ENCODE measurements around the gene OR4C3.
"Not testable (repeated sequence)": the region's sequence is repeated elsewhere in the genome, so short reads cannot be mapped to it uniquely, and the experiment has no call there.

The OR4C3 gene

GRCh38 chr11:48324620-48325019 lies at the start of gene OR4C3:
OR4C3 (plus strand) TSS chr11:48324920; CDS start chr11:48325022, 102 bp downstream.
- H3K4me3 ChIP-seq (ENCODE audit: low read depth, low read length); H3K36me3 ChIP-seq (ENCODE audit: control insufficient read depth in 2 of 2, insufficient read depth in 1 of 2, low read length in 2 of 2); CTCF ChIA-PET; H3K9me3 ChIP-seq (ENCODE audit: control insufficient read depth, insufficient read depth, low read depth, low read length); H3K4me1 ChIP-seq (ENCODE audit: control insufficient read depth, insufficient read depth, low read length); H3K27ac ChIP-seq (ENCODE audit: extremely low read depth, low read depth, low read length); POLR2A ChIA-PET: not testable (repeated sequence)

- H3K4me1 ChIP-seq (ENCODE audit: control insufficient read depth, insufficient read depth, low read length) = no peaks in the 10 kb centered on the region
- ChIA-PET CTCF (interaction anchor here (0.6 kb wide), 3 partner anchors 91 to 1717 kb away, joined by 3 to 4 read pairs (median 3); no protein-coding TSS in a partner anchor), POLR2A (no interaction called here)
- no peak within 1 kb of the TSS for H3K4me3 ChIP-seq (ENCODE audit: low read depth, low read length)
- H3K36me3 ChIP-seq (ENCODE audit: control insufficient read depth in 2 of 2, insufficient read depth in 1 of 2, low read length in 2 of 2) = no peaks in the 10 kb centered on the region
- no peaks in the 10 kb centered on the region for H3K9me3 ChIP-seq (ENCODE audit: control insufficient read depth, insufficient read depth, low read depth, low read length)
- no peak within 1 kb of the TSS for H3K27ac ChIP-seq (ENCODE audit: extremely low read depth, low read depth, low read length)
- no peak for TF ChIP-seq ZNF426 (tag by site-specific recombination; IDR thresholded peaks at IDR 0.05)
- TF ChIP-seq ZNF561 (tag by site-specific recombination; IDR thresholded peaks at IDR 0.05; ENCODE audit: borderline replicate concordance) = no peak
- no peak for TF ChIP-seq ZNF791 (tag by site-specific recombination; IDR thresholded peaks at IDR 0.05)
- no peak for TF ChIP-seq ZNF792 (tag by site-specific recombination; IDR thresholded peaks at IDR 0.05)
- TF ChIP-seq ZNF707 (tag by site-specific recombination; IDR thresholded peaks at IDR 0.05) = no peak
- TF ChIP-seq ZNF184 (tag by site-specific recombination; IDR thresholded peaks at IDR 0.05) = no peak
- no peak for TF ChIP-seq SP7 (tag by site-specific recombination; IDR thresholded peaks at IDR 0.05)
- TF ChIP-seq ZNF521 (tag by site-specific recombination; IDR thresholded peaks at IDR 0.05) = no peak
- no peak for TF ChIP-seq ZNF747 (tag by site-specific recombination; IDR thresholded peaks at IDR 0.05)
- no peak for TF ChIP-seq ZNF621 (tag by site-specific recombination; IDR thresholded peaks at IDR 0.05)
- no peak for TF ChIP-seq ZNF302 (tag by site-specific recombination; IDR thresholded peaks at IDR 0.05; ENCODE audit: low read depth)
Observed at GRCh38 chr11:48305923-48306322, 18.8 kb upstream of the OR4C3 start, which contains the start of gene OR4S1. OR4S1 (plus strand) TSS chr11:48306223; CDS start chr11:48306223, 0 bp downstream.

GRCh38 chr11:48307760-48308386 lies 16.8 kb upstream of the OR4C3 start:
- Histone ChIP-seq H3K36me3 (ENCODE audit: control insufficient read depth in 2 of 2, insufficient read depth in 1 of 2, low read length in 2 of 2) (no peaks in the 10 kb centered on the region), H3K4me1 (ENCODE audit: control insufficient read depth, insufficient read depth, low read length) (no peaks in the 10 kb centered on the region), H3K4me3 (ENCODE audit: low read depth, low read length) (no peak overlapping the region), H3K9me3 (ENCODE audit: control insufficient read depth, insufficient read depth, low read depth, low read length) (no peaks in the 10 kb centered on the region), H3K27ac (ENCODE audit: extremely low read depth, low read depth, low read length) (no peak overlapping the region)
- POLR2A ChIA-PET = no interaction called here
- TF ChIP-seq ZNF112 (tag by site-specific recombination; IDR thresholded peaks at IDR 0.05) = no peak
- TF ChIP-seq ZNF654 (tag by site-specific recombination; IDR thresholded peaks at IDR 0.05; ENCODE audit: low read depth) = peak; percentile 77
- CTCF ChIA-PET = interaction anchor here (0.5 to 1.5 kb wide), 16 partner anchors 10 to 1707 kb away, joined by 3 to 9 read pairs (median 3); partner anchors contain the start of gene OR4X1

- H3K27ac ChIP-seq (ENCODE audit: extremely low read depth, low read depth, low read length); H3K9me3 ChIP-seq (ENCODE audit: control insufficient read depth, insufficient read depth, low read depth, low read length); CTCF ChIA-PET; H3K4me3 ChIP-seq (ENCODE audit: low read depth, low read length); H3K36me3 ChIP-seq (ENCODE audit: control insufficient read depth in 2 of 2, insufficient read depth in 1 of 2, low read length in 2 of 2); H3K4me1 ChIP-seq (ENCODE audit: control insufficient read depth, insufficient read depth, low read length); POLR2A ChIA-PET: not testable (repeated sequence)
- peak; percentile 63; the same call in 1 of the 2 replicates for TF ChIP-seq ZNF146 (tag by site-specific recombination; IDR thresholded peaks at IDR 0.05)
Observed at GRCh38 chr11:48313590-48313989, 11.1 kb upstream of the OR4C3 start.

- H3K27ac ChIP-seq (ENCODE audit: extremely low read depth, low read depth, low read length); H3K9me3 ChIP-seq (ENCODE audit: control insufficient read depth, insufficient read depth, low read depth, low read length); CTCF ChIA-PET; H3K36me3 ChIP-seq (ENCODE audit: control insufficient read depth in 2 of 2, insufficient read depth in 1 of 2, low read length in 2 of 2); POLR2A ChIA-PET; H3K4me1 ChIP-seq (ENCODE audit: control insufficient read depth, insufficient read depth, low read length); H3K4me3 ChIP-seq (ENCODE audit: low read depth, low read length): not testable (repeated sequence)
Observed at GRCh38 chr11:48319813-48320212, 4.9 kb upstream of the OR4C3 start.

Measured in HEK293 (cell line).